A673 (cell line): Measurements from ENCODE around the gene CD72.

Experiments
- EZH2 ChIP-seq: fragments of 200-600 bp; sonication (generic); IDR thresholded peaks from 2 replicates; pipeline ENCODE4 v1.6.1; 2017; ENCODE audit warnings: borderline replicate concordance, low read depth, mild to moderate bottlenecking, mixed read lengths, antibody characterized with exemption, low read length; ENCODE audit not compliant: poor library complexity, severe bottlenecking
- TF ChIP-seq, protein P1 (sequence below): fragments of 300-800, 200-600 bp; sonication (generic); conservative IDR thresholded peaks from 2 replicates; pipeline ENCODE4 v1.5.1; 2017; ENCODE audit warnings: low read depth, mild to moderate bottlenecking, antibody characterized with exemption, low read length, moderate library complexity, mixed read lengths

DNA sequence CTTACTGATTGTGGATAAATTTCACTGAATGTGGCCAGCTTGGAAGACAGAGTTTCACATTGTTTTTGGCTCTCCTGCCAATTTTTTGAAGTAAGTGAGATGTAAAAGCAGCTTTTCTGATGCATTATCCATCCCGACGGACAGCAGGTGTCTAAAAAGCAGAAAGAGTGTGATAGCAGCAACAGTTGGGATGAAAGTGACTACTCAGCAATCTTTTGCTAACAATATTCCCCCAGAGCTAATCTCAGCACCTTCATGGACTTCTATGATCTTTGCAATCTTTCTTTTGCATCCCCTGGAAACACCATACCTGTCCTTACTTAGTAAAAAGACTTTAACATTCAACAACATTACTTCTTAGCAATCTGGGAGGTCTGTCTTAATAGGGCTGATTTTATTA, 5.4 kb downstream of the CD72 start:
- TF ChIP-seq, protein P1, sequence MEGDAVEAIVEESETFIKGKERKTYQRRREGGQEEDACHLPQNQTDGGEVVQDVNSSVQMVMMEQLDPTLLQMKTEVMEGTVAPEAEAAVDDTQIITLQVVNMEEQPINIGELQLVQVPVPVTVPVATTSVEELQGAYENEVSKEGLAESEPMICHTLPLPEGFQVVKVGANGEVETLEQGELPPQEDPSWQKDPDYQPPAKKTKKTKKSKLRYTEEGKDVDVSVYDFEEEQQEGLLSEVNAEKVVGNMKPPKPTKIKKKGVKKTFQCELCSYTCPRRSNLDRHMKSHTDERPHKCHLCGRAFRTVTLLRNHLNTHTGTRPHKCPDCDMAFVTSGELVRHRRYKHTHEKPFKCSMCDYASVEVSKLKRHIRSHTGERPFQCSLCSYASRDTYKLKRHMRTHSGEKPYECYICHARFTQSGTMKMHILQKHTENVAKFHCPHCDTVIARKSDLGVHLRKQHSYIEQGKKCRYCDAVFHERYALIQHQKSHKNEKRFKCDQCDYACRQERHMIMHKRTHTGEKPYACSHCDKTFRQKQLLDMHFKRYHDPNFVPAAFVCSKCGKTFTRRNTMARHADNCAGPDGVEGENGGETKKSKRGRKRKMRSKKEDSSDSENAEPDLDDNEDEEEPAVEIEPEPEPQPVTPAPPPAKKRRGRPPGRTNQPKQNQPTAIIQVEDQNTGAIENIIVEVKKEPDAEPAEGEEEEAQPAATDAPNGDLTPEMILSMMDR: no peak
- no peak for TF ChIP-seq EZH2
